GM21360 (cell line): ENCODE data around the gene CLDN8.

Source experiments
- ATAC-seq: cut with Tn5 transposase; IDR thresholded peaks from one replicate; pipeline ENCODE4 v1.9.1; 2021; ENCODE audit warnings: mild to moderate bottlenecking, moderate library complexity; ENCODE audit not compliant: unreplicated experiment

CLDN8 gene

DNA sequence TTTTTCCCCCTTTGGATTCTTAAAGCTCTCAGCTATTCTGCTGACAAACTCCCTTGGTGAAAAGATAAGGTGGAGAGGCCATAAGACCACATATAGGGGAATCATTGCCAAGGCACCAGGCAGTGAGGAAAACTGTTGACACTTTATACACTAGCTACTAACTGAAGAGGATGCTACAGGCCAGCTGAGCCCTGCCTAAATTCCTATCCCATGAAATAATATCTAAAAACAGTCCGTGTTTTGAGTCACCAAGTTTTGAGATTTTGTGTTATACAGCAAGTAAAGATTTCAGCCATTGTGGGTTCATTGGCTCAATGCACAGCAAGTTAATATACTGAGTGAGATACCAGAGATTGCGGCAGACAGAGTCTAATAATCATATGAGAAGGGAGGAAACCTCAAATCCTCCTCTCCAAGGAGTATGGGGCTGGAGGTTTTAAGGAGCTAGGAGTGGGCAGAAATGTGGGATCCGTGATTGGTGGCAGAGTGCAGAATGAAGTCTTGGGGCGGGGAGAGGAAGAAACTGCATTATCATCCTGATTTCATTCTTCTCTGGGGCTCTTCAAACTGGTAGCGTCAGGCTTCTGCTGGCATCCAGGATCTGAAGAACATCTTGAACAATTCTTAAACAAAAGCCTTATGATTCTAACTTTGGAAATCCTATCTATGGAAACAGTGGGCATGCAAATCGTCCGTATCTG lies 9.2 kb downstream of the CLDN8 start:
- ATAC-seq: no peak

DNA sequence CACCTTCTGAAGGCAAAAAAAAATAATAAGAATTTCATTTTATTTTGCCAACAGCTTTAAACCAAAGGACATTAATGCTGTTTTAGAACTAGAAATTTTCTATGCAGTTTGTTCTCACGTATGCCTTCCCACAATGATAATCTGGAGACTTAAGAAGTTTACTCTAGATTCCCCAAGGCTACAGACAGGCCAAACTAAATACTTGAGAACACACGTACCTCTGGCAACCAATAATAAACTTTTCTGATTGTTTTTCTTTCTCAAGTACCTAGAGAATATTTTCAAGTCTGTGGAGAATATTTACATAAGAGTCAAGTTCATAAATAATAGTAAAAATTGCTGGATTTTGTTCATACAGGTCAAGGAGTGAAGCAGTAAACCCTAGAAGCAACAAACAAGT lies 15.9 kb downstream of the CLDN8 start:
- no peak for ATAC-seq

DNA sequence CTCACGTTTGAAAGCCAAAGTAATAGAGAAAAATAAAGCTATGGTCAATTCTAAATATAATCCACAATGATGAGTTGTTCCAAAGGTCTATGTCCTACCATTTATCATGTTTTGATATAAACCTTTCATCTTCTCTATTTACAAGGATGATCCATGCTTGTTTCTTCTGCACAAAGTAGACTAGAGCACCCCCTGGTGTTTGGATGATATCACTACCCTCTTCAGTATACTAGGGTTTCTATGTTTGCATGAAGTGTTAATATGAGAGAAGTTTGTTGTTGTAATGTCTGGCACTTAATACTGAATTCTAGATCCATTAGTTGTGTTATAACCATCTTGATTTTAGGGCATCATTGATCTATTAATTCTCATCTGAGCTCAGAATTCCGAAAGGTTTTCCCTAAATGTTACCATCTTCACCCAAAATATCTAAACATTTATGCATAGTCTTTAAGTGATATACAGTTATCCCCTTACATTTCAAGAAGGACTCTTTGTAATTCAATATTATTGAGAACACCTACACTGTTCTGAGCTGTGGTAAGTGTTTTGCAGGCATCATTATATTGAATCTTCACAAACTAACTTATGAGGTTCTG lies 21.1 kb downstream of the CLDN8 start:
- no peak for ATAC-seq

DNA sequence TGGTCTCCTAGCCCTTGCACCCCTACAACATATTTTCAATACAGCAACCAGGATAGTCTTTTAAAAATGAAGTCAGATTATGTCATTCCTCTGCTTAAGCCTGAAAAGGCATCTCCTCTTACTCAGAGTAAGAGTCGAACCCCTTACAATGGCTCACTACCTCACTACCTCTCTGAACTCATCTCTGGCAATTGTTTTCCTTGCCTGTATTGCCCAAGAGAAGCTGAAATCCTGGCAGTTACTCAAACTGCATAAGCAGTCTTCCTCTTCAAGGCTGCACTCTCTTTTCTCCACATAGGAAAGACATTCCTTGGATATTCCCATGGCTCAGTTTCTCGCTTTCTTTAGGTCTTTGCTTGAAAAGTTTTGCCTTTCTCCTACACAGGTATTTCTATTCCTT lies 22.7 kb downstream of the CLDN8 start:
- ATAC-seq: no peak

DNA sequence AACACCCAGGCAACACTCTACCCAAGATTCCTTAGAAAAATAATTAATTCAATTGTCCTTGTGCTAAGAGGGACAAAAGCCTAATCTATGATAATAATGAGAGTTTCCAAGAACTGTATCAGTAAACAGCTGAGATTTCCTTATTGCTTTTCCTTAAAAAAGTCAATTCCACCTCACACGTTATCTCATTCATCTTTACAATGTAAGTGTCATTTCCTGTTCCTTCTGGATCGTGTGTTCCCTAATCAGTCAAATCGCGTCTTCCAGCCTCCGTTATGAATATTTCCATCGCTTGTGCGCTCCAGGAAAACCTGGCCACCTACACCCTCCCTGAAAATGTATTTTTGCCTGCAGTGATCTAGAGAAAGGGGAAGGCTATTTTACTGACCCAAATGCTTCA lies 25.3 kb downstream of the CLDN8 start:
- ATAC-seq: no peak

DNA sequence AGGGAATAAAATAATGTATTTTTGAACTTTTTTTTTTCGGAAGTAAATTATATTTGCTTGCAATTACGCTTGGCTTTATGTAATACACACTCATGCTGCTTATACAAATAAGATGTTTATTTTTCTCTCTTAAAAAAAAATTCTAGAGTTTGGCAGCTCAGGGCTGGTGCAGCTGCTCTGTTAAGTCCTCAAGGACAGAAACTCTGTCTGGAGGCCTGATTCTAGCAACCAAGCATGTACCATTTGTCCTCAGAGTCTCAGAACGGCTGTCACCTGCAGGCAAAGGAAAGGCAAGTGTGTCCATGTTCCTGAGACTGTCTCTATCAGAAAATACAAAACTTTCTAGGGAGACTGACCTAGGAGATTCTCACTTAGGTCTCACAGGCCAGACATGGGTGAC lies 26.1 kb downstream of the CLDN8 start:
- ATAC-seq: no peak

DNA sequence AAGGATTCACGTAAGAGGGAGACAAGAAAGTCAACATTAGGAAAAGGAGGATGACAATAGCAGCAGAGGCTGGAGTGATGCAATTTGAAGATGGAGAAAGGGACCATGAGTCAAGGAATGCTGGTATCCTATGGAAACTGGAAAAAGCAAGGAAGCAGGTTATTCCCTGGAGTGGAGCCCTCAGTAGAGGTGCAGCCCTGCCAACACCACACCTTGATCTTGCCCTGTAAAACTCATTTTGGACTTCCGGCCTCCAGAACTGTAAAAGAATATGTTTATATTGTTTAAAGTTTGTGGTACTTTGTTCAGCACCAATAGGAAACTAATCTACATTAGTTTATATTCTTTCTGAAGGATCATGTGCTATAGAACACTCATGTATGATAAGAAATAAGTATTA lies 29.7 kb downstream of the CLDN8 start:
- ATAC-seq: no peak

DNA sequence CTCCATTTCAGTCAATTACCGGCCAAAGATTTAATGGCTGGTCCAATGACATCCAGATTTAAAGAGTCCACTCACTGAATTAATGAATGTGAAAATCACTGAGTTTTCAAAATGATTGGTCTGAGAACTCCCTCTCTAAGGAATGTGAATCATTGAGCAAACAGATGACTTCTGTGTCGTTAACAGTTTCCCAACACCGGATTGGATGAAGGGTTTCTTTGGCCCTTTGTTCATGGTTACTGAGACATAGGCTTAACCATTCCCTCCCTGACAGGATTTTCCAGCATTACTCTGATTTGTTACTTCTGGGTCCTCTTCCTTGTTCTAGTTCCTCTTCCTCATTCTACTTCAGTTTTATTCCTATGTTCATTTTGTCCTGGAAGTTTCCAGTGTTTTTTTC lies 47.8 kb downstream of the CLDN8 start:
- ATAC-seq: no peak

DNA sequence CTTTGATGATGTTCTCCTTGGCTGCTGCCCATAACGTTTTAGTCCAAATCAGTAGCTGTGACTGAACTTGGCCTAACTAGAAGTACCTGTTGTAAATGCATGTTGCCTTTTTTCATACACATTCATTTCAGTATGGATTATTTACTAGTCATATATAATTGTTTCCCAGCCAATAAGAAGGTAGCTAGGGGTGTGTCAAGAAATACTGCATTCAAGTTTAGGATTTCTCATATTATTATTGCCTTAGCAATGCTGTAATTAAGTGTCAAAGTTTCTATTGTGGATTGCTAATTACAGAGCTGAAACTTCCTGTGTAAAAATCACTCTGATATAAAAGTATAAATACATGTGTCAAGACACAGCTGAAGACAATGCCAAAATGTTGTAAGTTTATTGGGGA lies 49.2 kb downstream of the CLDN8 start, which contains the start of gene CLDN17:
Gene CLDN17, minus strand, starts transcription at position 101 of the 400 bp plus-strand sequence. CDS start 188 bp downstream, outside the sequence.
- no peak for ATAC-seq

DNA sequence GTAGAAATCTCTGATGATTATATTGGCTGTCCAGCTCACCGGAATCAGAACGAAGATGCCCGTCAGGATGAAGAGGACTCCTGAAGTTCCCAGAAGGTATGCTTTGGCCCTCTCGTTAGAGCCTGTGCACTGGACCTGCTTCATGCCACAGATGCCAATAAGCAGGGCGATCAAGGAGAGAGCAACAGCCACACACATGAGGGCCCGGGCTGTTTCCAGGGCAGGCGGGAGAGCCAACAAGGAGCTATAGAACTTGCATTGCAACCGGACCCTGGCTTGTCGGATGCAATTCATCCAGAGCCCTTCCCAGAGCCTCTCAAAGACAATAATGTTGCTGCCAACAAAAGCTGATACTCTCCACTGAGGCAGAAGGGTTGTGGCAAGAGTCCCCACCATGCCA lies 49.7 kb downstream of the CLDN8 start:
- no peak for ATAC-seq

DNA sequence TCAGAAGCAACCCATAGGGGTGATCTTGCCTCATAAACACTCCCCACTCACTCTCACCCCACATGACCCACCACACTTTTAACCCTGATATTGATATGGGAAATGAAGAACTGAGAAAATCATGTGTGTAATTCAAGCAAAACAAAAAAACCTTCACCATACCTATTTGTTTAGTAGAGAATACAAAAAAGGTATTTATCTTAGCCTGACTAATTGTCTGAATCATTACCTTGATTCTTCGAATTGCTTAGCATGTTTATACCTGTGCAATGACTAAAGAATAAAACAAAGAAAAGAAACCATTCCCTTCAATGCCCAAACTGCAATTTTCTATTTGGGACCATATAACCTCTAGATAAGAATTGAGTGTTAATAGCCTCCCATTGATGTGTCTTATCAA lies 51.1 kb downstream of the CLDN8 start:
- ATAC-seq: no peak
